ENCODE data around the gene IRX2. TPM values are rescaled to one million over a fixed set of nuclear protein-coding genes. Genes with fewer than 3 reads are reported as not detected.

Gene IRX2
- total RNA-seq, 1 donor from 2014 or later: not detected

GRCh38 chr5:2742921-2743679 is 8.4 kb downstream of the IRX2 start:
- ATAC-seq: no peak
- DNase-seq (ENCODE audit: low spot score): no peak

GRCh38 chr5:2741956-2742355 is 9.5 kb downstream of the IRX2 start:
- no peak for DNase-seq (ENCODE audit: low spot score)

GRCh38 chr5:2740876-2741555 is 10.5 kb downstream of the IRX2 start:
- no peak for ATAC-seq
- DNase-seq (ENCODE audit: low spot score): no peak

More at GRCh38 chr5:2741956-2742355, 9.5 kb downstream of the IRX2 start:
- ATAC-seq: no peak

GRCh38 chr5:2740051-2740875 is 11.2 kb downstream of the IRX2 start:
- DNase-seq (ENCODE audit: low spot score) (peak; percentile 26), ATAC-seq (no peak)

GRCh38 chr5:2739360-2740050 is 12.0 kb downstream of the IRX2 start:
- ATAC-seq (peak; percentile 65), DNase-seq (ENCODE audit: low spot score) (no peak)

GRCh38 chr5:2738700-2739359 is 12.6 kb downstream of the IRX2 start:
- DNase-seq (ENCODE audit: low spot score) (peak; percentile 32), ATAC-seq (no peak)

GRCh38 chr5:2738156-2738699 is 13.2 kb downstream of the IRX2 start:
- no peak for DNase-seq (ENCODE audit: low spot score)
- no peak for ATAC-seq

GRCh38 chr5:2737273-2738155 is 14.0 kb downstream of the IRX2 start:
- DNase-seq (ENCODE audit: low spot score) (no peak), ATAC-seq (no peak)

- DNase-seq (ENCODE audit: low spot score) (no peak), ATAC-seq (no peak)
Measured at GRCh38 chr5:2736872-2737271, 14.6 kb downstream of the IRX2 start.

GRCh38 chr5:2735996-2736395 is 15.5 kb downstream of the IRX2 start:
- ATAC-seq (no peak), DNase-seq (ENCODE audit: low spot score) (no peak)

- no peak for DNase-seq (ENCODE audit: low spot score)
- ATAC-seq: no peak
Measured at GRCh38 chr5:2732850-2733249, 18.6 kb downstream of the IRX2 start.

GRCh38 chr5:2732004-2732403 is 19.5 kb downstream of the IRX2 start:
- DNase-seq (ENCODE audit: low spot score) (no peak), ATAC-seq (no peak)

- no peak for DNase-seq (ENCODE audit: low spot score)
- no peak for ATAC-seq
Measured at GRCh38 chr5:2729189-2729588, 22.3 kb downstream of the IRX2 start.

- DNase-seq (ENCODE audit: low spot score) (no peak), ATAC-seq (no peak)
Measured at GRCh38 chr5:2727550-2727949, 23.9 kb downstream of the IRX2 start.

- DNase-seq (ENCODE audit: low spot score): no peak
- ATAC-seq: no peak
Measured at GRCh38 chr5:2725980-2726765, 25.3 kb downstream of the IRX2 start.

GRCh38 chr5:2724831-2725230 is 26.6 kb downstream of the IRX2 start:
- ATAC-seq (no peak), DNase-seq (ENCODE audit: low spot score) (no peak)

- no peak for DNase-seq (ENCODE audit: low spot score)
Measured at GRCh38 chr5:2724031-2724581, 27.4 kb downstream of the IRX2 start.

GRCh38 chr5:2722901-2723300 is 28.6 kb downstream of the IRX2 start:
- ATAC-seq: no peak
- DNase-seq (ENCODE audit: low spot score): no peak

More at GRCh38 chr5:2724031-2724581, 27.4 kb downstream of the IRX2 start:
- ATAC-seq: no peak
